ENCODE results near the gene CTNNBL1. TPM values are rescaled to one million over a fixed set of nuclear protein-coding genes. Genes with fewer than 3 reads are reported as not detected.

CTNNBL1 gene
- total and polyA plus RNA-seq, 2 of the 4 experiments (the other 2 are of a cell fraction), result 29.9 to 34.1 TPM

- dilution Hi-C loops (cut with HindIII; ENCODE audit: low sequenced_read_pairs, unreplicated experiment) (no loop called here), intact Hi-C loops (cut with micrococcal nuclease) (no loop called here), in situ Hi-C loops (cut with MboI; ENCODE audit: low sequenced_read_pairs) (no loop called here)
- CTCF ChIA-PET, result no interaction called here
- peaks cover 3% of the 10 kb centered on the region; the same call in 1 of the 2 replicates for H4K20me1 ChIP-seq (ENCODE audit: insufficient read depth, low read length)
- H3K14ac ChIP-seq (replicated peaks; ENCODE audit: low read depth, low read length), result no peak overlapping the region
- H3K56ac ChIP-seq (ENCODE audit: extremely low read depth, insufficient read depth, low read length), result no peak overlapping the region
- no peaks in the 10 kb centered on the region for H3K9me3 ChIP-seq (ENCODE audit: control insufficient read depth, insufficient read depth, low read length)
- no peak overlapping the region for H3K4ac ChIP-seq (ENCODE audit: low read depth, low read length)
- DNase-seq, result peak; percentile 5
- no peak overlapping the region for H2BK15ac ChIP-seq (ENCODE audit: low read depth, low read length)
- no peak overlapping the region for H2BK20ac ChIP-seq (ENCODE audit: low read depth, low read length)
- POLR2A ChIA-PET (ENCODE audit: unreplicated experiment), result no interaction called here
- H4K8ac ChIP-seq (ENCODE audit: low read depth in 2 of 2, low read length in 2 of 2), result no peak overlapping the region
- H3K27me3 ChIP-seq (ENCODE audit: control insufficient read depth, insufficient read depth, low read length), result no peaks in the 10 kb centered on the region
- H3K18ac ChIP-seq (ENCODE audit: low read depth, low read length), result no peak overlapping the region
- H4K91ac ChIP-seq (ENCODE audit: insufficient read depth, low read depth, low read length), result no peak overlapping the region
- H2BK5ac ChIP-seq (ENCODE audit: low read depth, low read length, poor library complexity, severe bottlenecking), result no peak overlapping the region
- no peak overlapping the region for H2AK5ac ChIP-seq (ENCODE audit: low read depth, low read length)
- TF ChIP-seq CHD1 (IDR thresholded peaks at IDR 0.05; ENCODE audit: low read depth, low read length), result no peak
- TF ChIP-seq RCOR1 (IDR thresholded peaks at IDR 0.05; ENCODE audit: insufficient replicate concordance, low read length), result no peak
- TF ChIP-seq RFX5 (IDR thresholded peaks at IDR 0.05; ENCODE audit: low read depth, low read length), result no peak
- no peak for TF ChIP-seq USF2 (IDR thresholded peaks at IDR 0.05; ENCODE audit: low read depth, low read length)
- TF ChIP-seq CEBPB (IDR thresholded peaks at IDR 0.05; ENCODE audit: low read depth, low read length), result no peak
- TF ChIP-seq SMC3 (IDR thresholded peaks at IDR 0.05; ENCODE audit: low read depth, low read length), result no peak
- no peak for TF ChIP-seq CTCF (conservative IDR thresholded peaks at IDR 0.05; ENCODE audit: low read depth, low read length)
- TF ChIP-seq POLR2A (IDR thresholded peaks at IDR 0.05; ENCODE audit: low read depth, low read length), result no peak
- no peak for TF ChIP-seq MAZ (IDR thresholded peaks at IDR 0.05; ENCODE audit: borderline replicate concordance, low read depth, low read length)
- TF ChIP-seq RAD21 (IDR thresholded peaks at IDR 0.05; ENCODE audit: low read length), result no peak
- peaks cover 6% of the 10 kb centered on the region for H3K36me3 ChIP-seq (ENCODE audit: control insufficient read depth, insufficient read depth, low read length)
- no peaks in the 10 kb centered on the region for H3K79me1 ChIP-seq (ENCODE audit: low read depth in 1 of 2, low read length in 2 of 2)
- no peak for ATAC-seq (ENCODE audit: low read depth)
- no peak overlapping the region for H2AFZ ChIP-seq (replicated peaks; ENCODE audit: low read length, poor library complexity)
- H3K9me1 ChIP-seq (ENCODE audit: insufficient read depth, low read length), result peaks cover 11% of the 10 kb centered on the region; the same call in 1 of the 2 replicates
- H3K23ac ChIP-seq (ENCODE audit: low read depth, low read length), result no peak overlapping the region
- H3K4me1 ChIP-seq (ENCODE audit: control insufficient read depth, insufficient read depth, low read length), result peaks cover 3% of the 10 kb centered on the region; the same call in 1 of the 2 replicates
- WGBS, 2 experiments (ENCODE audit: extremely low coverage in 2 of 2, insufficient read length in 1 of 2), result no CpG with 5 or more reads among the region's 6 CpGs
- H4K5ac ChIP-seq (ENCODE audit: low read depth, low read length), result no peak overlapping the region
- no TSS peak for BruUV-seq (replicated peaks)
- H3K9ac ChIP-seq (ENCODE audit: low read depth, low read length), result no peak overlapping the region
- no peak overlapping the region for H3K27ac ChIP-seq (ENCODE audit: insufficient read depth, low read length)
- H2BK120ac ChIP-seq (ENCODE audit: low read depth, low read length), result no peak overlapping the region
- no peak overlapping the region for H3K4me2 ChIP-seq (ENCODE audit: low read depth, low read length)
- no peak overlapping the region for H2AK9ac ChIP-seq (replicated peaks; ENCODE audit: low read depth, low read length, poor library complexity)
- no peak overlapping the region for H3K4me3 ChIP-seq (ENCODE audit: insufficient read depth, low read depth, low read length)
These were observed 158.8 kb downstream of the CTNNBL1 start for GRCh38 chr20:37852666-37853065.
